Measurements from ENCODE around the gene MRTFA.
"Not testable (repeated sequence)": the region's sequence is repeated elsewhere in the genome, so short reads cannot be mapped to it uniquely, and the experiment has no call there.

MRTFA gene

GRCh38 chr22:40636380-40637182 is at the start of gene MRTFA:
TSS of gene MRTFA (minus strand) at chr22:40636719.
- DNase-seq, result peak; percentile 94

- no peak for DNase-seq
Observed at GRCh38 chr22:40685406-40685805, 48.9 kb upstream of the MRTFA start.

DNA sequence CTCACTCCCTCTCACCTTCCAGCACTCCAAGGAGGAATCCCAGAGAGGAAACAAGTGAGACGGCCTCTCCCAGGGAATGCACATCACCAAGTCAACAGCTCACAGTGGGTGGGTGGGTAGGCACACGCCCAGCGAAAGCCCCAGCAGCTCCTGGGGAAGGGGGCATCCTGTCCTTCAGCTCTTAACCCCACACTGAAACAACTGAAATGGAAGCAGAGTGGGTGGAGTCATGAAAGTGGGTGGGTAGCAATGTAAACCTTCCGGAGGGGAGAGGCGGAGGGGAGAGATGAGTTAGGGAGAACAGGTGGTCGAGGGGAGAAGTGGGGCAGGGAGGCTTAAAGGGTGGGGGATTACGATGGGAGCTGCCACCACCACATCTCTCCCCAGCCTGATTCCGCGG is 48.2 kb upstream of the MRTFA start:
- DNase-seq, result no peak

DNA sequence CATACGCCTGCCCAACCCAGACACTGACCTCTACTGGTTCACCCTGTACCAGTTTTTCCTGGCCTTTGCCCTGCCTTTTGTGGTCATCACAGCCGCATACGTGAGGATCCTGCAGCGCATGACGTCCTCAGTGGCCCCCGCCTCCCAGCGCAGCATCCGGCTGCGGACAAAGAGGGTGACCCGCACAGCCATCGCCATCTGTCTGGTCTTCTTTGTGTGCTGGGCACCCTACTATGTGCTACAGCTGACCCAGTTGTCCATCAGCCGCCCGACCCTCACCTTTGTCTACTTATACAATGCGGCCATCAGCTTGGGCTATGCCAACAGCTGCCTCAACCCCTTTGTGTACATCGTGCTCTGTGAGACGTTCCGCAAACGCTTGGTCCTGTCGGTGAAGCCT is 44.9 kb upstream of the MRTFA start:
- DNase-seq, result no peak

GRCh38 chr22:40680819-40681183 is 44.3 kb upstream of the MRTFA start:
- DNase-seq, result no peak

- no peak for DNase-seq
Observed at GRCh38 chr22:40679964-40680818, 43.7 kb upstream of the MRTFA start.

GRCh38 chr22:40679249-40679963 is 42.9 kb upstream of the MRTFA start, which contains the start of gene MCHR1:
TSS of gene MCHR1 (plus strand) at chr22:40679484. CDS start at chr22:40679653, 169 bp downstream.
- no peak for DNase-seq

DNA sequence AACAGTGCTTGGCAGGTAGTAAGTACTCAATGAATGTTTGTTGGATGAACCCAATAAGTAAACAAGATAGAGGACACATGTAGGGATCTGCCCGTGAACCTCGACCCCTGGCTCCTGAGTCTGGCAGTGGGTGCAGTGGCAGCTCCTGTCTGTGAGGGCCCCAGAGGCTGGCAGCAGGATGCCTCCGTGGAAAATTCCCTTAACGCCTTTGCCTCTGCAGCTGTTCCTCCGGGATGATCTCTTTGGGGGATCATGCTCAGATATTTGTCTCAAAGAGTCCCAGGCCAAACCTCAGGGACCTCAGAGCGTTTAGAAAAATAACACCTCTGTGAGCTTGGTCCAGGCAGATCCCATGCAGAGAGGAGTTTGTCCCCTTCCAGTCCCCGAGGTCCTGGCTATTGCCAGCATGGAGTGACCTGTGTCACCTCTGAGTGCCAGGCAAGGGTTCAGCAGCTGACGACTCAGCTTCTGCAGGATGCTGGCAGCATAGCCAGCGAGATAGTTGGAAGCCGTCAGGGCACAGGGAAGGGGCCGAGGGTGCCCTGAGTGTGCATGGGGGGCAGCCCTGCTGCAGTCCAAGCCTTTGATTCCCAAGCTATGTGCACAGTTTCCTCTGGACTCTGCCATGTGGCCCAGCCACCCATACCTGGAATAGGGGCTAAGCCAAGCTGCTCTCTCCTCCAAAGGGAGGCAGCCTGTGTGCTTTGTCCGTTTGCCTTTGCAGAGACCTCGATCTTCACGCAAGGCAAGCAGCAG is 42.2 kb upstream of the MRTFA start:
- no peak for DNase-seq

DNA sequence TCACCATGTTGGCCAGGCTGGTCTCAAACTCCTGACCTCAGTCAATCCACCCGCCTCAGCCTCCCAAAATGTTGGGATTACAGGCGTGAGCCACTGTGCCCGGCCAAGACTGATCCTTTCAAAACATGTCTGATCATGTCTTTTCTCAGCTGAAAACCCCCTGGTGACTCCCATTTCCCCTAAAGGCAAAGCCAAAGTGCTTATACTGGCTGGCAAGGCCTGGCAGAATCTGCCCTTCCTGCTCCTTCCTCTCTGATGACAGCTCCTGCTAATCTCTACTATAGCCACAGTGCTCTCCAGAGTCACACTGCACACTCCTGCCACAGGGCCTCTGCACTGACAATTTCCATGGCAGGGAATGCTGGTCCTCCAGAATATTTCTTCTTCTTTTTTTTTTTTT is 40.1 kb upstream of the MRTFA start:
- DNase-seq, result no peak

DNA sequence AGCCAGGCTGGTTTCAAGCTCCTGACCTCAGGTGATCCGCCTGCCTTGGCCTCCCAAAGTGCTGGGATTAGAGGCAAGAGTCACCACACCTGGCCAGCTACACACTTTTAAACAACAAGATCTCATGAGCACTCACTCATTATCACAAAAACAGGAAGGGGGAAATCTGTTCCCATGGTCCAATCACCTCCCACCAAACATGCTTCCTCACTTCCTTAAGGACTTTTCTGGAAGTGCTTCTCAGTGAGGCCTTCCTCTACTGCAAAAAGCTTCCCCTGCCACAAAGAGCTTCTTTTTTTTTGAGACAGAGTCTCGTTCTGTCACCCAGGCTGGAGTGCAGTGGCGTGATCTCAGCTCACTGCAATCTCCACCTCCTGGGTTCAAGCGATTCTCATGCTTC is 39.6 kb upstream of the MRTFA start:
- not testable (repeated sequence) for DNase-seq

DNA sequence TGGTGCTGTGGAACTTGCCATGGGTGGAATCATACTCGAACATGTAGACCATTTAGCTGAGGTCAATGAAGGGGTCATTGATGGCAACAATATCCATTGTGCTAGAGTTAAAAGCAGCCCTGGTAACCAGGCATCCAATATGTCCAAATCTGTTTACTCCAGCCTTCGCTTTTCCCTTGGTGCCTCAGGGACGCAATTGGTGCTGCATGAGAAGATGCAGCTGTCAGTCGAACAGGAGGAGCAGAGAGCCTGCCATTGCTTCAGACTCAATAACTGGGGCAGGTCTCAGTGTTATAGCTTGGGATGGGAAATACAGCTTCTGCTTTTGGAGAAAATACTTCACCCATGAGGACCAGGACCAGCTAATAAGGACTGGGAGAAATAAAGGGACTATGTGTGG is 37.8 kb upstream of the MRTFA start:
- DNase-seq, result no peak

DNA sequence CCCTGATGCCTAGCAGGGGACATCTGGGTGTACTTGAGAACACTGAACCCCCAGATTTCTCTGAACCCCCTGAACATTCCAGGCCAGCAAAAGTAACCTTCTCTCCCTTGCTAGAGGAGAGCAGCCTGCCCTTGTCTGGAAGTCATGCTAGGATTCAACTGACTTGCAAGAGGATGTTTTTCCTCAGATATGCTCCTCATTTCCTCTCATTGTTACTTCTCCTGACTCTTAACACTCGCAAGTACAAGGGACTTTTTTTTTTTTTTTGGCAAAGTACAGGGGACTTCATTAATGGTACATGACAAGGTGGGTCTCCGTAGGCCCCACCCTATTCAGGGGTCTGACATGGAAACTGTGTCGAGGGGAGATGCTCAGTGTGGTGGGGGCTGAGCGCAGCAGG is 36.5 kb upstream of the MRTFA start:
- DNase-seq, result no peak

DNA sequence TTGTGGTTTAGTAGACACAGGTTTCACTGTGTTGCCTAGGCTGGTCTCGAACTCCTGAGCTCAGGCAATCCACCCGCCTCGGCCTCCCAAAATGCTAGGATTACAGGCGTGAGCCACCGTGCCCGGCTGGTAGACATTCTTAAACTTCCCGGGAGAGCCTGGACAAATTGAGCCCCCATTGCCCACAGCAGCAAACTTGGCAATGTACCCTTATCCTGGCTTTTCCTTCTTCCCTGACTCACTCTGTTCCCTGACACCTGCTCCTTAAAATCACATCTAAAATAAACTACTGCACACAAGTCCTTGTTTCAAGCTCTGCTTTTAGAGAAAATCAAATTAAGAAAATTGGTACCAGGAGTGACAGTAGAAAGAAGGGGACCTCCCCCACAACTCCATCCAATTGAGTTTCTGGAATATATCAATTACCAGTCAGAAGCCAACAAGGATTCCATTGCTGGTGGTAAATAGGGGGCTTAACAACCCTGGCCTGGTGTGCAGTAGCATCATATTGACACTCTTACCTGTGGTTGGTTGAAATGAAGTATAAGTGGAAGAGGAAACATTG is 35.4 kb upstream of the MRTFA start:
- DNase-seq, result no peak

- no peak for DNase-seq
Observed at GRCh38 chr22:40671369-40671768, 34.9 kb upstream of the MRTFA start.

DNA sequence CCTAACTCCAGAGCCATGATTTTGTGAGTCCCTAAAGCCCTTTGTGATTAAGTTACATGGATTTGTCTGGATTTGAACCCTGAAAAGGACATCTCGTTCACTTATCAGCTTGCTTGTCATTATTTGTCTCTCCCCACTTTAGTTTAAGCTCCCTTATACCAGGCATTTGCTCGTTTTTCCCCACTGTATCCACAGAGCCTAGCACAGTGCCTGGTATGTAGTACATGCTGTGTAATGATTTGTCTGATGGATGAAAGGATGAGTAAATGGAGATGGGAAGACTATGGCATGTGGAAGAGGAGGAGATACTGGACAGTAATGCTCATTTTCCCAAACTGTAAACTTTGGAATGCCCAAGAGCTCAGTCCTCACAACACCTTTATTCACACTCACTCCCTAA is 33.5 kb upstream of the MRTFA start:
- no peak for DNase-seq

DNA sequence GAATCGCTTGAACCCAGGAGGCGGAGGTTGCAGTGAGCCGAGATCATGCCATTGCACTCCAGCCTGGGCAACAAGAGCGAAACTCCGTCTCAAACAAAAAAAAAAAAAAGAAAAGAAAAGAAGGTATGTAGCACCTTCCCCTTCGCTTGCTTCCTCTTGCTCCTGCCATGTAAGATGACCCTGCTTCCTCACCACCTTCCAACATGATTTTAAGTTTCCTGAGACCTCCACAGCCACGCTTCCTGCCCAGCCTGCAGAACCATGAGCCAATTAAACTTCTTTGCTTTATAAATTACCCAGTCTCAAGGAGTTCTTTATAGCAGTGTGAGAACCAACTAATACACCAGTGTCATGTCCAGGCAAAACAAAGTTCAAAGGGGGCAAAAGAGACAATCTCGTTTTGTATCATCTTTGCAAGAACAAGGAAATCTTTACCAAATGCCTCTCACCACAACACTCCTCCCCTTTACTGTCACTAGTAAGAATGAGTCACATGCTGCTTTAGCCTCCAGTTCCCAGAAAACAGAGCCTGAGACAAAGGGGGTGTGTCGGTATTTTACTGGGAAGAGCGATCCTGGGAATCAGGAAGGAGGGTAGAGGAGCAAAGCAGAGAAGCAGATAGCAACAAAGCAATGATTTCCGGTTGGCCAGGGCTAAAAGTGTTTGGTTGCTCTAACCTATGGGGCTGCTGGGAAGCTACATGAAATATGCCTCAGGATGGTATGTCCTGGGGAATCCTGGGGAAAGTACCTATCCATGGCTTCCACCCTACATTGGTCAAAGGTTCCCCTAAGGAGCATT is 32.3 kb upstream of the MRTFA start:
- DNase-seq, result no peak

DNA sequence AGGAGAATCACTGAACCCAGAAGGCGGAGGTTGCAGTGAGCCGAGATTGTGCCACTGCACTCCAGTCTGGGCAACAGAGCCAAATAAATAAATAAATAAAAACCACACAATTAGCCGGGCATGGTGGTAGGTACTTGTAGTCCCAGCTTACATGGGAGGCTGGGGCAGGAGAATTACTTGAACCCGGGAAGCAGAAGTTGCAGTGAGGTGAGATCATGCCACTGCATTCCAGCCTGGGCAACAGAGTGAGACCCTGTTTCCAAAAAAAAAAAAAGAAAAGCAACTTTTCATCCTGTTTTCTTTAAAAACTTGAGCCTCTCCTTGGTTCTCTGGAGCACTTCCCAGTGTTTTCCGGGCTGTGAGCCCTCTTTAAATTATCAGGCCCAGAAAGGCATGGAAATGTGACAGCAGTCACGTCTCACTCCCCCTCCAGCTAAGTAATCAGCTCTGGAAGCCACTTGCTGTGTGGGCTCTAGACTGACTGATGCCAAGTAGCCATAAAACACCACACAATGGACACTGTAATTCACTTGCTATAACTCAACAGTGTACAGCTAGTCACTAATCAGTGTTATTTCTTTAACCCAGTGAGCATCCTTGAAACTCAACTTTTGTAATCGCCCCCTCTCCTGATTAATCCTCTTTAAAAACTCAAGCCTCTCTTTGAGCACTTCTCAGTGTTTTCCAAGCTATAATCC is 29.8 kb upstream of the MRTFA start:
- no peak for DNase-seq

- no peak for DNase-seq
Observed at GRCh38 chr22:40665312-40665711, 28.8 kb upstream of the MRTFA start.

DNA sequence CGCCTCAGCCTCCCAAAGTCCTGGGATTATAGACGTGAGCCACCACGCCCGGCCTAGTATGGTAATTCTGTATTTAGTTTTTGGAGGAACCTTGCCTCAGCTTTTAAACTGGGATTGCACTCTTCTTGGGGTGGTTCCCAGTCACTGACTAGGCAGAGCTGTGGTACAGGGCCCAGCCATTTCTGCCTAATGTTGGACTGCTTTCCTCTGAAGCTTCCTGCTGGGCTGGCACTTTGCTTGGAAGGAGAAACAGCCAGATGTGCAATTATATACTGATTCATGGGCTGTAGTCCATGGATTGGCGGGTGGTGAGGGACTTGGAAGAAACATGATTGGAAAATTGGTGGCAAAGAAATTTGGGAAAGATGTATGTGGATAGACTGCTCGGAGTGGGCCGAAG is 25.2 kb upstream of the MRTFA start:
- DNase-seq, result no peak

DNA sequence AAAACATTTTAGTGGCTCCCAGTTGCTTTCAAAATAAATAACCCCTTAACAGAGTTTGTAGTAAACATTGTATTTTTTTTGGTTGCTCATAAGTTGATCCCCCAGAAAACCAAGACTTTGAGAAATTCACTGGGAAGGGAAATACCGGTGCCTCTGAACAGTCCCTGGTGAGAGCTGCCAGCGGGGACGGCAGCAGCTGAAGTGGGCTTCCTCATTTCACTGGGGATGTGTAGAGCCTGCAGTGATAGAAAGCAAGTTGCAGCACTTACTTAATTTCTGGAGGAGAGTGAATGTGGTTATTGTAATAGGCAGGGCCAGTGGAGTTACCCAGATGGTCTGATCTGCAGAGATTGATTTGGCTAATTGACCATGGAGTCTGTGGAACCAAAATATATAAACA is 24.2 kb upstream of the MRTFA start:
- no peak for DNase-seq

- no peak for DNase-seq
Observed at GRCh38 chr22:40659166-40659565, 22.6 kb upstream of the MRTFA start.
